H1 (cell line): Measurements from ENCODE around the gene LMO2. TPM values are rescaled to one million over a fixed set of nuclear protein-coding genes. Genes with fewer than 3 reads are reported as not detected.
"Not testable (repeated sequence)": the region's sequence is repeated elsewhere in the genome, so short reads cannot be mapped to it uniquely, and the experiment has no call there.

Experiments used
- CTCF ChIA-PET: fragments of 300-600 bp; sonication (Branson Sonifier 250); formaldehyde crosslinking; loops from one replicate; lab custom pipeline; 2021; ENCODE audit not compliant: partially characterized antibody; lab: Charles Lee
- POLR2A ChIA-PET: fragments of 300-600 bp; sonication (Branson Sonifier 250); formaldehyde crosslinking; loops from one replicate; lab custom pipeline; 2021; ENCODE audit warnings: inconsistent platforms; ENCODE audit not compliant: partially characterized antibody; lab: Charles Lee
- DNase-seq, 2 experiments: peaks; one replicate each; pipeline versions ENCODE4 v3.0.0 to v3.0.0-alpha.2; 2010 to 2022; ENCODE audit warnings: low spot score in 2 of 2, low read depth in 1 of 2, mixed read lengths in 1 of 2
- FAIRE-seq: peaks from 2 replicates; lab custom pipeline; 2011; peaks lifted over from hg19 to GRCh38; lab: Jason Lieb, UNC
- H2AFZ ChIP-seq: 2 replicates; pipeline ENCODE4 v1.8.1; 2012; ENCODE audit warnings: low read length, inconsistent platforms
- H2AK5ac ChIP-seq: 2 replicates; pipeline ENCODE4 v1.6.1; 2013; ENCODE audit warnings: low read depth, low read length
- H2BK120ac ChIP-seq: replicated peaks from 2 replicates; pipeline ENCODE3; 2013; ENCODE audit warnings: low read depth, low read length, inconsistent platforms
- H2BK12ac ChIP-seq: 2 replicates; pipeline ENCODE4 v1.6.1; 2013; ENCODE audit warnings: low read depth, low read length
- H2BK15ac ChIP-seq: 2 replicates; pipeline ENCODE4 v1.6.1; 2013; ENCODE audit warnings: low read length
- H2BK20ac ChIP-seq: 2 replicates; pipeline ENCODE4 v1.6.1; 2013; ENCODE audit warnings: low read length
- H2BK5ac ChIP-seq: 2 replicates; pipeline ENCODE4 v1.6.1; 2013; ENCODE audit warnings: low read depth, low read length
- H3K14ac ChIP-seq: 2 replicates; pipeline ENCODE4 v1.6.1; 2013; ENCODE audit warnings: inconsistent platforms; ENCODE audit not compliant: insufficient read length
- H3K18ac ChIP-seq: 2 replicates; pipeline ENCODE4 v1.6.1; 2013; ENCODE audit warnings: low read length; ENCODE audit errors: extremely low read depth
- H3K23ac ChIP-seq: 2 replicates; pipeline ENCODE4 v1.6.1; 2013; ENCODE audit warnings: inconsistent platforms; ENCODE audit not compliant: insufficient read length
- H3K23me2 ChIP-seq: 2 replicates; pipeline ENCODE4 v1.6.1; 2013; ENCODE audit warnings: low read depth, low read length
- H3K27ac ChIP-seq: 2 replicates; pipeline ENCODE4 v1.6.1; 2011; ENCODE audit warnings: low read depth, low read length, inconsistent platforms
- H3K27me3 ChIP-seq, 4 experiments: replicated peaks in 1 of 4; 1 replicate in 1 of 4; 2 replicates in 3 of 4; pipeline versions ENCODE4 v1.6.1 to v1.8.1; 2011 to 2013; ENCODE audit warnings: low read length in 3 of 4, mild to moderate bottlenecking in 3 of 4, inconsistent platforms in 2 of 4, mixed read lengths in 2 of 4, moderate library complexity in 1 of 4; ENCODE audit not compliant: control insufficient read depth in 3 of 4, insufficient read depth in 3 of 4; ENCODE audit errors: extremely low read depth in 1 of 4
- H3K36me3 ChIP-seq, 4 experiments: 2 replicates each; pipeline versions ENCODE4 v1.6.1 to v1.8.1; 2011 to 2013; ENCODE audit warnings: mild to moderate bottlenecking in 4 of 4, low read length in 3 of 4, moderate library complexity in 2 of 4, control low read depth in 1 of 4, inconsistent platforms in 1 of 4; ENCODE audit not compliant: insufficient read depth in 4 of 4, control insufficient read depth in 2 of 4
- H3K4ac ChIP-seq: replicated peaks from 2 replicates; pipeline ENCODE3; 2013; ENCODE audit warnings: low read length, low read depth, mixed read lengths, inconsistent platforms; ENCODE audit not compliant: insufficient read length
- H3K4me1 ChIP-seq, 4 experiments: replicated peaks in 1 of 4; 1 replicate in 1 of 4; 2 replicates in 3 of 4; pipeline versions ENCODE4 v1.6.1 to v1.8.1; 2011 to 2013; ENCODE audit warnings: low read length in 3 of 4, inconsistent platforms in 2 of 4, mixed read lengths in 1 of 4; ENCODE audit not compliant: insufficient read depth in 4 of 4, control insufficient read depth in 3 of 4
- H3K4me2 ChIP-seq, 2 experiments: 2 replicates each; pipeline versions ENCODE4 v1.6.1 to v1.8.1; 2011 to 2013; ENCODE audit warnings: low read depth in 2 of 2, low read length in 2 of 2, control low read depth in 1 of 2, inconsistent platforms in 1 of 2, mild to moderate bottlenecking in 1 of 2; ENCODE audit not compliant: insufficient read depth in 1 of 2
- H3K4me3 ChIP-seq, 4 experiments: fragments of 200-600, 300-600 bp in 1 of 4; sonication (generic), shearing (Covaris generic), sonication (Bioruptor Twin) in 1 of 4; 2 replicates each; pipeline versions ENCODE4 v1.5.1 to v1.8.1; 2011 to 2016; ENCODE audit warnings: low read length in 4 of 4, low read depth in 3 of 4, control low read depth in 2 of 4, inconsistent platforms in 2 of 4, mild to moderate bottlenecking in 2 of 4, mixed read lengths in 1 of 4, moderate library complexity in 1 of 4; ENCODE audit not compliant: insufficient read depth in 2 of 4; ENCODE audit errors: extremely low read depth in 1 of 4
- H3K56ac ChIP-seq: replicated peaks from 2 replicates; pipeline ENCODE3; 2013; ENCODE audit warnings: low read depth, mild to moderate bottlenecking, mixed read lengths, low read length, inconsistent platforms; ENCODE audit not compliant: insufficient read length
- H3K79me1 ChIP-seq: 2 replicates; pipeline ENCODE4 v1.6.1; 2013; ENCODE audit warnings: low read depth, low read length, control low read depth
- H3K79me2 ChIP-seq, 2 experiments: 2 replicates each; pipeline versions ENCODE4 v1.6.1 to v1.8.1; 2012 to 2013; ENCODE audit warnings: low read length in 2 of 2, mild to moderate bottlenecking in 2 of 2, inconsistent platforms in 1 of 2; ENCODE audit not compliant: insufficient read depth in 2 of 2, control insufficient read depth in 1 of 2
- H3K9ac ChIP-seq, 4 experiments: replicated peaks in 1 of 4; 1 replicate in 1 of 4; 2 replicates in 3 of 4; pipeline versions ENCODE4 v1.6.1 to v1.8.1; 2011 to 2013; ENCODE audit warnings: low read depth in 3 of 4, low read length in 3 of 4, control low read depth in 2 of 4, mild to moderate bottlenecking in 2 of 4, moderate library complexity in 2 of 4, inconsistent platforms in 1 of 4; ENCODE audit errors: extremely low read depth in 1 of 4
- H3K9me3 ChIP-seq, 2 experiments: 2 replicates each; pipeline versions ENCODE4 v1.6.1 to v1.8.1; 2012 to 2013; ENCODE audit warnings: mild to moderate bottlenecking in 2 of 2, moderate library complexity in 2 of 2, control low read depth in 1 of 2, inconsistent platforms in 1 of 2, low read depth in 1 of 2, low read length in 1 of 2, mixed read lengths in 1 of 2; ENCODE audit not compliant: insufficient read depth in 2 of 2
- H4K20me1 ChIP-seq, 2 experiments: replicated peaks in 1 of 2; 2 replicates each; pipeline versions ENCODE3 to v1.8.1; 2011 to 2013; ENCODE audit warnings: inconsistent platforms in 2 of 2, low read length in 2 of 2, mild to moderate bottlenecking in 1 of 2; ENCODE audit not compliant: insufficient read depth in 2 of 2, control insufficient read depth in 1 of 2
- H4K5ac ChIP-seq: 2 replicates; pipeline ENCODE4 v1.6.1; 2013; ENCODE audit warnings: low read length, low read depth, mixed read lengths, inconsistent platforms; ENCODE audit not compliant: insufficient read length
- H4K8ac ChIP-seq: 2 replicates; pipeline ENCODE4 v1.8.0; 2013; ENCODE audit warnings: mild to moderate bottlenecking, moderate library complexity, low read length, inconsistent platforms; ENCODE audit not compliant: insufficient read depth; ENCODE audit errors: extremely low read depth
- H4K91ac ChIP-seq: replicated peaks from 2 replicates; pipeline ENCODE3; 2013; ENCODE audit warnings: low read length, mixed read lengths, inconsistent platforms; ENCODE audit not compliant: insufficient read length
- WGBS, 2 experiments: shearing (Covaris generic) in 1 of 2; methylation state at CpG; one replicate each; pipeline versions ENCODE4 v1.1.6 to v1.1.7; 2013 to 2015; ENCODE audit warnings: low lambda C conversion rate in 2 of 2, mixed read lengths in 2 of 2, inconsistent platforms in 1 of 2, low coverage in 1 of 2, missing lambda C conversion rate in 1 of 2; ENCODE audit not compliant: insufficient replicate concordance in 2 of 2, insufficient coverage in 1 of 2, insufficient read length in 1 of 2; ENCODE audit errors: extremely low coverage in 1 of 2, missing lambda C conversion rate in 1 of 2; 5-methylcytosine and 5-hydroxymethylcytosine counted together
- polyA plus RNA-seq, 7 experiments: library from polyadenylated mRNA; depleted of rRNA in 3 of 7; stranded (reverse) in 5 of 7; unstranded in 2 of 7; fragments of >200 nt in 5 of 7; fragments of 200-250 nt in 2 of 7; gene quantifications; 1 replicate in 5 of 7; 2 replicates in 1 of 7; 4 replicates in 1 of 7; pipeline versions ENCODE4 v1.2.1 to v1.2.3, GENCODE V29; 2011 to 2013; ENCODE audit warnings: missing spikeins in 2 of 7, mixed read lengths in 2 of 7
- total RNA-seq: library from RNA; stranded (reverse); fragmentation: NEBNext Ultra II Directional; extraction: Animal tissue kit (Norgen Biotek cat#: 25700); gene quantifications from 2 replicates; pipeline ENCODE4 v1.2.1, GENCODE V29; 2021

Gene LMO2
- total and polyA plus RNA-seq, 2 of the 8 experiments (the other 6 are each of a cell fraction or from before 2014, with no cell fraction given), result 1.6 to 2.7 TPM

DNA sequence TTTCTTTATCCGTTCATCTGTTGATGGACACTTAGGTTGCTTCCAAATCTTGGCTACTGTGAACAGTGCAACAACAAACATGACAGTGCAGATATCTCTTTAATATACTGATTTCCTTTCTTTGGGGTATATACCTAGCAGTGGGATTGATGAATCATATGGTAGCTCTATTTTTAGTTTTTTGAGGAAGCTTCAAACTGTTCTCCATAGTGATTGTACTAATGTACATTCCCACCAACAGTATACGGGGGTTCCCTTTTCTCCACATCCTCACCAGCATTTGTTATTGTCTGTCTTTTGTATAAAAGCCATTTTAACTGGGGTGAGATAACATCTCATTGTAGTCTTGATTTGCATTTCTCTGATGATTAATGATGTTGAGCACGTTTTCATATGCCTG, 68.9 kb downstream of the LMO2 start:
- H2AK5ac ChIP-seq, H3K27me3 ChIP-seq, H3K4ac ChIP-seq, FAIRE-seq, H3K4me1 ChIP-seq, H3K56ac ChIP-seq, H2BK5ac ChIP-seq, H3K18ac ChIP-seq, H3K23ac ChIP-seq, H2BK20ac ChIP-seq, H2AFZ ChIP-seq, H3K14ac ChIP-seq, H4K8ac ChIP-seq, H3K27ac ChIP-seq, H4K20me1 ChIP-seq, H3K9me3 ChIP-seq, H4K5ac ChIP-seq, H2BK120ac ChIP-seq, H2BK15ac ChIP-seq, H4K91ac ChIP-seq, H3K4me2 ChIP-seq, H2BK12ac ChIP-seq, H3K79me2 ChIP-seq, H3K4me3 ChIP-seq, H3K23me2 ChIP-seq, H3K79me1 ChIP-seq, DNase-seq, H3K9ac ChIP-seq, POLR2A ChIA-PET, H3K36me3 ChIP-seq: not testable (repeated sequence)
- CTCF ChIA-PET, result interaction anchor here (1.6 kb wide), 1 partner anchor 15 kb away, joined by 10 read pairs; no protein-coding TSS in a partner anchor
- 42% methylated on average over 3 of the region's 3 CpGs; no CpG with 5 or more reads in 1 of the 2 experiments for whole genome bisulfite sequencing, 2 experiments
